HepG2 (cell line): ENCODE data around the gene SKIDA1. TPM values are rescaled to one million over a fixed set of nuclear protein-coding genes. Genes with fewer than 3 reads are reported as not detected.

Source experiments
- ATF7 ChIP-seq, 2 experiments: fragments of 450-650 bp in 1 of 2; sonication (generic) in 1 of 2; formaldehyde crosslinking in 1 of 2; IDR thresholded peaks; 2 replicates each; pipeline versions ENCODE4 v1.4.0 to v1.6.1; 2016 to 2020; ENCODE audit warnings: antibody characterized with exemption in 1 of 2, mild to moderate bottlenecking in 1 of 2, missing genetic modification reagents in 1 of 2
- CCAR2 ChIP-seq: fragments of 200-400 bp; formaldehyde crosslinking; optimal IDR thresholded peaks from 2 replicates; pipeline ENCODE3; 2018; ENCODE audit warnings: low read depth, mild to moderate bottlenecking, low read length, moderate library complexity
- FOXJ3 ChIP-seq: sonication (generic); formaldehyde crosslinking; IDR thresholded peaks from 2 replicates; pipeline ENCODE4 v1.4.0; 2020; ENCODE audit warnings: missing genetic modification reagents, mild to moderate bottlenecking, borderline replicate concordance
- KLF16 ChIP-seq, 2 experiments: sonication (generic) in 1 of 2; formaldehyde crosslinking in 1 of 2; IDR thresholded peaks; 2 replicates each; pipeline versions ENCODE4 v1.6.1 to v1.8.0; 2016 to 2023; ENCODE audit warnings: missing genetic modification reagents in 2 of 2, missing compliant biosample characterization in 1 of 2
- PHF8 ChIP-seq: sonication (generic); formaldehyde crosslinking; IDR thresholded peaks from 2 replicates; pipeline ENCODE4 v1.5.0; 2020; ENCODE audit warnings: missing genetic modification reagents
- TSC22D2 ChIP-seq: sonication (generic); formaldehyde crosslinking; IDR thresholded peaks from 2 replicates; pipeline ENCODE4 v1.5.1; 2020; ENCODE audit warnings: missing genetic modification reagents, mild to moderate bottlenecking, borderline replicate concordance
- ZBTB7A ChIP-seq: sonication (generic); formaldehyde crosslinking; IDR thresholded peaks from 2 replicates; pipeline ENCODE4 v1.8.0; 2022; ENCODE audit warnings: mild to moderate bottlenecking, missing genetic modification reagents
- ZFP62 ChIP-seq: sonication (generic); formaldehyde crosslinking; IDR thresholded peaks from 2 replicates; pipeline ENCODE4 v1.4.0; 2020; ENCODE audit warnings: missing genetic modification reagents
- ZNF121 ChIP-seq: sonication (generic); formaldehyde crosslinking; IDR thresholded peaks from 2 replicates; pipeline ENCODE4 v1.5.0; 2020; ENCODE audit warnings: mild to moderate bottlenecking, missing genetic modification reagents
- ZNF615 ChIP-seq: sonication (generic); formaldehyde crosslinking; IDR thresholded peaks from 2 replicates; pipeline ENCODE4 v1.5.0; 2020; ENCODE audit warnings: mild to moderate bottlenecking, missing genetic modification reagents, borderline replicate concordance
- polyA plus RNA-seq, 8 experiments: library from polyadenylated mRNA; depleted of rRNA in 3 of 8; stranded (reverse) in 7 of 8; unstranded in 1 of 8; fragments of >200 nt; fragmentation: Illumina TruSeq in 4 of 8; extraction: Trizol in 4 of 8; gene quantifications; 2 replicates each; pipeline versions ENCODE4 v1.2.1 to v1.2.3, GENCODE V29; 2011 to 2016; ENCODE audit warnings: low read depth in 4 of 8, missing spikeins in 1 of 8, mixed read lengths in 1 of 8; ENCODE audit not compliant: insufficient read depth in 1 of 8
- total RNA-seq, 5 experiments: library from RNA; depleted of rRNA; stranded (reverse); fragments of >200 nt; fragmentation: Illumina TruSeq; extraction: Trizol; gene quantifications; 2 replicates each; pipeline ENCODE4 v1.2.3, GENCODE V29; 2016; ENCODE audit warnings: low read depth in 1 of 5
- TF ChIP-seq, protein P1 (sequence below): sonication (generic); formaldehyde crosslinking; IDR thresholded peaks from 2 replicates; pipeline ENCODE4 v1.4.0; 2020; ENCODE audit warnings: mild to moderate bottlenecking, missing genetic modification reagents
- TF ChIP-seq, protein P2 (sequence below): sonication (generic); formaldehyde crosslinking; IDR thresholded peaks from 2 replicates; pipeline ENCODE4 v1.4.0; 2020; ENCODE audit warnings: mild to moderate bottlenecking, missing genetic modification reagents
- TF ChIP-seq, protein P3 (sequence below): sonication (generic); formaldehyde crosslinking; IDR thresholded peaks from 2 replicates; pipeline ENCODE4 v1.4.0; 2020; ENCODE audit warnings: missing genetic modification reagents, borderline replicate concordance

Gene SKIDA1
- total and polyA plus RNA-seq, 2 of the 13 experiments (the other 11 are each of a cell fraction or from before 2014, with no cell fraction given) = 0.73 to 1.5 TPM

DNA sequence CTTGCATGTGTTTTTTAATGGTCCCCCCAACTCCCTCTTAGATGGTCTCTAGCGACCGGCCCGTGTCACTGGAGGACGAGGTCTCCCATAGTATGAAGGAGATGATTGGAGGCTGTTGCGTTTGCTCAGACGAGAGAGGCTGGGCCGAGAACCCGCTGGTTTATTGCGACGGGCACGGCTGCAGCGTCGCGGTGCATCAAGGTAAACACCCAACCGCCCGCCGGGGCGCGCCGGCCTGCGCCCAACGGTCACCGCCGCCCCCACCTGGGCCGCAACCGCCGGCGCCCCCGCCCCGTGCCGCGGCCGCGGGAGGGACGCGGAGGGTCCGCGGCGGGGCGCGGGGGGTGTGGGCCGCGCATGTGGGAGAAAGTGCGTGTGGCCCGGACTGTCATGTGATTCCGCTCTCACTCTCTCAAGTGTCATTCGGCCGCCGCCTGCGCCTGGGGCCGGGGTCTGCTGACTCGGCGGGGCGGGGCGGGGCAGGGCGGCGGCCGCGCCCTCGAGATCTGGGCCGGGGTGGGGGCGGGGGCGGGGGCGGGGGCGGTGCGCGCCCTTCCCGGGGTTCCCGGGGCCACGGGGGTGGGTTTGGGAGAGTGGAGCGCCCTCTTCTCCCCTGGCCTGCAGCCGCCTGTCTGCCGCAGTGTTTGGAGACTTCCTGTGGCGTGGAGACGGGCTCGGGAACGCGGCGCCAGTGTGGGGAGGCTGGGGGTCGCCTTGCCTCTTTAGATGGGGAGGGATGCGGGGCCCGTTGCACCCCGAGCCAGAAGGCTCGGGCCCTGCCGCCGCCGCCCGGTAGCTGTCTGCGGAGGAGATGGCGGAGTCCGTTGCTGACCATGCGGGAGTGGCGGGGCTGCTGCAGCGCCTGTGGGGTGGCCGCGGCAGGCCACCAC lies 9.4 kb upstream of the SKIDA1 start (continued):
- TF ChIP-seq, protein P1, sequence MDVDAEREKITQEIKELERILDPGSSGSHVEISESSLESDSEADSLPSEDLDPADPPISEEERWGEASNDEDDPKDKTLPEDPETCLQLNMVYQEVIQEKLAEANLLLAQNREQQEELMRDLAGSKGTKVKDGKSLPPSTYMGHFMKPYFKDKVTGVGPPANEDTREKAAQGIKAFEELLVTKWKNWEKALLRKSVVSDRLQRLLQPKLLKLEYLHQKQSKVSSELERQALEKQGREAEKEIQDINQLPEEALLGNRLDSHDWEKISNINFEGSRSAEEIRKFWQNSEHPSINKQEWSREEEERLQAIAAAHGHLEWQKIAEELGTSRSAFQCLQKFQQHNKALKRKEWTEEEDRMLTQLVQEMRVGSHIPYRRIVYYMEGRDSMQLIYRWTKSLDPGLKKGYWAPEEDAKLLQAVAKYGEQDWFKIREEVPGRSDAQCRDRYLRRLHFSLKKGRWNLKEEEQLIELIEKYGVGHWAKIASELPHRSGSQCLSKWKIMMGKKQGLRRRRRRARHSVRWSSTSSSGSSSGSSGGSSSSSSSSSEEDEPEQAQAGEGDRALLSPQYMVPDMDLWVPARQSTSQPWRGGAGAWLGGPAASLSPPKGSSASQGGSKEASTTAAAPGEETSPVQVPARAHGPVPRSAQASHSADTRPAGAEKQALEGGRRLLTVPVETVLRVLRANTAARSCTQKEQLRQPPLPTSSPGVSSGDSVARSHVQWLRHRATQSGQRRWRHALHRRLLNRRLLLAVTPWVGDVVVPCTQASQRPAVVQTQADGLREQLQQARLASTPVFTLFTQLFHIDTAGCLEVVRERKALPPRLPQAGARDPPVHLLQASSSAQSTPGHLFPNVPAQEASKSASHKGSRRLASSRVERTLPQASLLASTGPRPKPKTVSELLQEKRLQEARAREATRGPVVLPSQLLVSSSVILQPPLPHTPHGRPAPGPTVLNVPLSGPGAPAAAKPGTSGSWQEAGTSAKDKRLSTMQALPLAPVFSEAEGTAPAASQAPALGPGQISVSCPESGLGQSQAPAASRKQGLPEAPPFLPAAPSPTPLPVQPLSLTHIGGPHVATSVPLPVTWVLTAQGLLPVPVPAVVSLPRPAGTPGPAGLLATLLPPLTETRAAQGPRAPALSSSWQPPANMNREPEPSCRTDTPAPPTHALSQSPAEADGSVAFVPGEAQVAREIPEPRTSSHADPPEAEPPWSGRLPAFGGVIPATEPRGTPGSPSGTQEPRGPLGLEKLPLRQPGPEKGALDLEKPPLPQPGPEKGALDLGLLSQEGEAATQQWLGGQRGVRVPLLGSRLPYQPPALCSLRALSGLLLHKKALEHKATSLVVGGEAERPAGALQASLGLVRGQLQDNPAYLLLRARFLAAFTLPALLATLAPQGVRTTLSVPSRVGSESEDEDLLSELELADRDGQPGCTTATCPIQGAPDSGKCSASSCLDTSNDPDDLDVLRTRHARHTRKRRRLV (CRISPR knock-in tag) = 0 out of 2 replicates have a peak, but pooled peaks have one; percentile 38
- no peak for TF ChIP-seq ZNF121 (CRISPR knock-in tag)
- TF ChIP-seq, protein P2, sequence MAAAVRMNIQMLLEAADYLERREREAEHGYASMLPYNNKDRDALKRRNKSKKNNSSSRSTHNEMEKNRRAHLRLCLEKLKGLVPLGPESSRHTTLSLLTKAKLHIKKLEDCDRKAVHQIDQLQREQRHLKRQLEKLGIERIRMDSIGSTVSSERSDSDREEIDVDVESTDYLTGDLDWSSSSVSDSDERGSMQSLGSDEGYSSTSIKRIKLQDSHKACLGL (CRISPR knock-in tag) = peak; percentile 50; the same call in 1 of the 2 replicates
- TF ChIP-seq FOXJ3 (CRISPR knock-in tag) = no peak
- TF ChIP-seq CCAR2 = no peak
- TF ChIP-seq, protein P3, sequence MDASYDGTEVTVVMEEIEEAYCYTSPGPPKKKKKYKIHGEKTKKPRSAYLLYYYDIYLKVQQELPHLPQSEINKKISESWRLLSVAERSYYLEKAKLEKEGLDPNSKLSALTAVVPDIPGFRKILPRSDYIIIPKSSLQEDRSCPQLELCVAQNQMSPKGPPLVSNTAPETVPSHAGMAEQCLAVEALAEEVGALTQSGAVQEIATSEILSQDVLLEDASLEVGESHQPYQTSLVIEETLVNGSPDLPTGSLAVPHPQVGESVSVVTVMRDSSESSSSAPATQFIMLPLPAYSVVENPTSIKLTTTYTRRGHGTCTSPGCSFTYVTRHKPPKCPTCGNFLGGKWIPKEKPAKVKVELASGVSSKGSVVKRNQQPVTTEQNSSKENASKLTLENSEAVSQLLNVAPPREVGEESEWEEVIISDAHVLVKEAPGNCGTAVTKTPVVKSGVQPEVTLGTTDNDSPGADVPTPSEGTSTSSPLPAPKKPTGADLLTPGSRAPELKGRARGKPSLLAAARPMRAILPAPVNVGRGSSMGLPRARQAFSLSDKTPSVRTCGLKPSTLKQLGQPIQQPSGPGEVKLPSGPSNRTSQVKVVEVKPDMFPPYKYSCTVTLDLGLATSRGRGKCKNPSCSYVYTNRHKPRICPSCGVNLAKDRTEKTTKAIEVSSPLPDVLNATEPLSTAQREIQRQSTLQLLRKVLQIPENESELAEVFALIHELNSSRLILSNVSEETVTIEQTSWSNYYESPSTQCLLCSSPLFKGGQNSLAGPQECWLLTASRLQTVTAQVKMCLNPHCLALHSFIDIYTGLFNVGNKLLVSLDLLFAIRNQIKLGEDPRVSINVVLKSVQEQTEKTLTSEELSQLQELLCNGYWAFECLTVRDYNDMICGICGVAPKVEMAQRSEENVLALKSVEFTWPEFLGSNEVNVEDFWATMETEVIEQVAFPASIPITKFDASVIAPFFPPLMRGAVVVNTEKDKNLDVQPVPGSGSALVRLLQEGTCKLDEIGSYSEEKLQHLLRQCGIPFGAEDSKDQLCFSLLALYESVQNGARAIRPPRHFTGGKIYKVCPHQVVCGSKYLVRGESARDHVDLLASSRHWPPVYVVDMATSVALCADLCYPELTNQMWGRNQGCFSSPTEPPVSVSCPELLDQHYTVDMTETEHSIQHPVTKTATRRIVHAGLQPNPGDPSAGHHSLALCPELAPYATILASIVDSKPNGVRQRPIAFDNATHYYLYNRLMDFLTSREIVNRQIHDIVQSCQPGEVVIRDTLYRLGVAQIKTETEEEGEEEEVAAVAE (CRISPR knock-in tag) = no peak
- no peak for TF ChIP-seq ATF7 (IDR thresholded peaks at IDR 0.05)
- TF ChIP-seq ATF7 (CRISPR knock-in tag; IDR thresholded peaks at IDR 0.05) = 0 out of 2 replicates have a peak, but pooled peaks have one; percentile 20
- TF ChIP-seq KLF16 (CRISPR knock-in tag; IDR thresholded peaks at IDR 0.05) = 0 out of 4 replicates have a peak, but pooled peaks of 1 of the 2 experiments have one; percentile 46
- peak; percentile 69 for TF ChIP-seq PHF8 (CRISPR knock-in tag)
- TF ChIP-seq TSC22D2 = no peak
- no peak for TF ChIP-seq ZFP62 (CRISPR knock-in tag)
- no peak for TF ChIP-seq ZBTB7A (CRISPR knock-in tag)
- TF ChIP-seq ZNF615 (CRISPR knock-in tag) = no peak
